Ascending aorta (tissue), 2 donors: ENCODE measurements around the gene NOL4L. TPM values are rescaled to one million over a fixed set of nuclear protein-coding genes. Genes with fewer than 3 reads are reported as not detected.
A peak's percentile ranks its signal among the peaks of the same experiment; 100 is the strongest.

Source experiments
- DNase-seq, 2 donors: peaks; one replicate each; pipeline ENCODE4 v3.0.0-alpha.2; 2019; ENCODE audit warnings: low spot score in 2 of 2
- H3K27ac ChIP-seq, 2 donors: fragments of 200-600 bp; sonication (generic); one replicate each; pipeline ENCODE4 v1.5.1; 2016 to 2017; ENCODE audit warnings: mild to moderate bottlenecking in 1 of 2
- H3K27me3 ChIP-seq: fragments of 200-600 bp; sonication (generic); one replicate; pipeline ENCODE4 v1.5.1; 2017
- H3K36me3 ChIP-seq, 2 donors: fragments of 200-600 bp; sonication (generic); one replicate each; pipeline ENCODE4 v1.5.1; 2016
- H3K4me1 ChIP-seq, 2 donors: fragments of 200-600 bp; sonication (generic); one replicate each; pipeline ENCODE4 v1.5.1; 2016 to 2017; ENCODE audit warnings: mild to moderate bottlenecking in 1 of 2
- H3K4me3 ChIP-seq, 2 donors: fragments of 200-600 bp; sonication (generic); one replicate each; pipeline ENCODE4 v1.5.1; 2016 to 2017; ENCODE audit warnings: mild to moderate bottlenecking in 1 of 2
- H3K9me3 ChIP-seq, 2 donors: fragments of 200-600 bp; sonication (generic); one replicate each; pipeline ENCODE4 v1.5.1; 2016
- CTCF ChIP-seq, 3 experiments: fragments of 200-600 bp in 2 of 3; fragments of 450-650 bp in 1 of 3; sonication (generic) in 2 of 3; IDR thresholded peaks; one replicate each; pipeline ENCODE4 v1.5.1; 2016 to 2019; ENCODE audit warnings: antibody characterized with exemption in 3 of 3, mild to moderate bottlenecking in 1 of 3, moderate library complexity in 1 of 3
- intact Hi-C: fragments of 100-400 bp; cut with DNase I; formaldehyde crosslinking; loops from one replicate; pipeline ENCODE4 v1.15.1; 2023
- total RNA-seq: library from RNA; depleted of rRNA; stranded (reverse); fragments of >200 nt; gene quantifications from one replicate; pipeline ENCODE4 v1.1.0, GENCODE V29; 2016

NOL4L gene
- total RNA-seq, 1 donor from 2014 or later: 19.8 TPM

GRCh38 chr20:32458837-32459220 lies 126.3 kb downstream of the NOL4L start:
- H3K36me3 ChIP-seq: no peaks in the 10 kb centered on the region
- no peaks in the 10 kb centered on the region for H3K9me3 ChIP-seq
- H3K4me1 ChIP-seq: peaks cover 13 to 14% of the 10 kb centered on the region in 2 donors
- no peaks in the 10 kb centered on the region for H3K27me3 ChIP-seq
- H3K4me3 ChIP-seq: no peak overlapping the region
- no peak overlapping the region for H3K27ac ChIP-seq
- DNase-seq: no peak
- intact Hi-C loops: no loop called here
- TF ChIP-seq CTCF (IDR thresholded peaks at IDR 0.05): no peak

- peaks cover 13 to 14% of the 10 kb centered on the region in 2 donors for H3K4me1 ChIP-seq
- H3K4me3 ChIP-seq: peak overlapping the region; percentile 60 to 75
- no peak for TF ChIP-seq CTCF (IDR thresholded peaks at IDR 0.05)
- intact Hi-C loops: no loop called here
- peaks cover under 1 to 3% of the 10 kb centered on the region in 2 donors for H3K36me3 ChIP-seq
- H3K27me3 ChIP-seq: no peaks in the 10 kb centered on the region
- DNase-seq: no peak
- H3K9me3 ChIP-seq: no peaks in the 10 kb centered on the region
- H3K27ac ChIP-seq: no peak overlapping the region
Measured at GRCh38 chr20:32458061-32458836, 126.9 kb downstream of the NOL4L start.

GRCh38 chr20:32457479-32457986 lies 127.6 kb downstream of the NOL4L start:
- H3K27ac ChIP-seq: no peak overlapping the region
- intact Hi-C loops: no loop called here
- DNase-seq: no peak
- peak overlapping the region; percentile 60 to 75 for H3K4me3 ChIP-seq
- H3K4me1 ChIP-seq: peaks cover 13 to 14% of the 10 kb centered on the region in 2 donors
- no peaks in the 10 kb centered on the region for H3K9me3 ChIP-seq
- no peak for TF ChIP-seq CTCF (IDR thresholded peaks at IDR 0.05)
- H3K36me3 ChIP-seq: peaks cover 8 to 10% of the 10 kb centered on the region in 2 donors
- H3K27me3 ChIP-seq: no peaks in the 10 kb centered on the region

- H3K4me3 ChIP-seq: peak overlapping the region; percentile 60 to 75
- no peaks in the 10 kb centered on the region for H3K9me3 ChIP-seq
- H3K27ac ChIP-seq: no peak overlapping the region
- intact Hi-C loops: no loop called here
- DNase-seq: no peak
- no peaks in the 10 kb centered on the region for H3K27me3 ChIP-seq
- peak; percentile 71 to 85 (median 72) for TF ChIP-seq CTCF (IDR thresholded peaks at IDR 0.05)
- peaks cover 8 to 13% of the 10 kb centered on the region in 2 donors for H3K36me3 ChIP-seq
- peaks cover 13 to 14% of the 10 kb centered on the region in 2 donors for H3K4me1 ChIP-seq
Measured at GRCh38 chr20:32456869-32457478, 128.2 kb downstream of the NOL4L start.

GRCh38 chr20:32455901-32456701 lies 129.0 kb downstream of the NOL4L start:
- H3K4me3 ChIP-seq: no peak overlapping the region
- H3K27ac ChIP-seq: no peak overlapping the region
- H3K36me3 ChIP-seq: peaks cover 8 to 19% of the 10 kb centered on the region in 2 donors
- H3K9me3 ChIP-seq: no peaks in the 10 kb centered on the region
- H3K27me3 ChIP-seq: no peaks in the 10 kb centered on the region
- DNase-seq: no peak
- intact Hi-C loops: no loop called here
- no peak for TF ChIP-seq CTCF (IDR thresholded peaks at IDR 0.05)
- H3K4me1 ChIP-seq: peaks cover 13 to 14% of the 10 kb centered on the region in 2 donors
